ENCODE measurements around the gene TUBA4B. TPM values are rescaled to one million over a fixed set of nuclear protein-coding genes. Genes with fewer than 3 reads are reported as not detected.

Gene TUBA4B
- total and polyA plus RNA-seq, 2 donors from 2014 or later, result 0.98 to 15.4 TPM

GRCh38 chr2:219294356-219295351, 41.6 kb downstream of the TUBA4B start:
- no peak for FAIRE-seq

GRCh38 chr2:219296142-219296541, 43.1 kb downstream of the TUBA4B start:
- Histone ChIP-seq H3K9me3 (ENCODE audit: control insufficient read depth in 2 of 3, insufficient read depth in 1 of 3, low read length in 3 of 3) (no peaks in the 10 kb centered on the region), H3K36me3 (ENCODE audit: control insufficient read depth in 2 of 3, insufficient read depth in 3 of 3, low read length in 3 of 3) (no peaks in the 10 kb centered on the region), H3K9ac (ENCODE audit: low read length in 3 of 3) (no peak overlapping the region), H3K4me1 (ENCODE audit: control insufficient read depth in 2 of 3, insufficient read depth in 2 of 3, low read depth in 1 of 3, low read length in 3 of 3) (peaks cover 0 to 6% (median 3%) of the 10 kb centered on the region in 3 donors), H3K4me3 (ENCODE audit: low read length in 3 of 3) (no peak overlapping the region), H3K27me3 (ENCODE audit: control insufficient read depth, insufficient read depth, low read length) (no peaks in the 10 kb centered on the region), H3K27ac (ENCODE audit: low read depth in 2 of 2, low read length in 2 of 2) (no peak overlapping the region)
- TF ChIP-seq, protein P1, sequence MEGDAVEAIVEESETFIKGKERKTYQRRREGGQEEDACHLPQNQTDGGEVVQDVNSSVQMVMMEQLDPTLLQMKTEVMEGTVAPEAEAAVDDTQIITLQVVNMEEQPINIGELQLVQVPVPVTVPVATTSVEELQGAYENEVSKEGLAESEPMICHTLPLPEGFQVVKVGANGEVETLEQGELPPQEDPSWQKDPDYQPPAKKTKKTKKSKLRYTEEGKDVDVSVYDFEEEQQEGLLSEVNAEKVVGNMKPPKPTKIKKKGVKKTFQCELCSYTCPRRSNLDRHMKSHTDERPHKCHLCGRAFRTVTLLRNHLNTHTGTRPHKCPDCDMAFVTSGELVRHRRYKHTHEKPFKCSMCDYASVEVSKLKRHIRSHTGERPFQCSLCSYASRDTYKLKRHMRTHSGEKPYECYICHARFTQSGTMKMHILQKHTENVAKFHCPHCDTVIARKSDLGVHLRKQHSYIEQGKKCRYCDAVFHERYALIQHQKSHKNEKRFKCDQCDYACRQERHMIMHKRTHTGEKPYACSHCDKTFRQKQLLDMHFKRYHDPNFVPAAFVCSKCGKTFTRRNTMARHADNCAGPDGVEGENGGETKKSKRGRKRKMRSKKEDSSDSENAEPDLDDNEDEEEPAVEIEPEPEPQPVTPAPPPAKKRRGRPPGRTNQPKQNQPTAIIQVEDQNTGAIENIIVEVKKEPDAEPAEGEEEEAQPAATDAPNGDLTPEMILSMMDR (IDR thresholded peaks at IDR 0.05; ENCODE audit: borderline replicate concordance, extremely low read depth, insufficient read depth), result no peak
- FAIRE-seq (no peak), DNase-seq (peak in 2 of 5 donors; percentile 37 to 49)
- intact Hi-C loops (cut with DNase I), result no loop called here

More at GRCh38 chr2:219294356-219295351, 41.6 kb downstream of the TUBA4B start:
- DNase-seq, result peak; percentile 91 to 94 (median 92)
- Histone ChIP-seq H3K27ac (ENCODE audit: low read depth in 2 of 2, low read length in 2 of 2) (peak overlapping the region in 1 of 2 donors; percentile 57), H3K27me3 (ENCODE audit: control insufficient read depth, insufficient read depth, low read length) (no peaks in the 10 kb centered on the region), H3K4me1 (ENCODE audit: control insufficient read depth in 2 of 3, insufficient read depth in 2 of 3, low read depth in 1 of 3, low read length in 3 of 3) (peaks cover 0 to 6% (median 3%) of the 10 kb centered on the region in 3 donors), H3K9ac (ENCODE audit: low read length in 3 of 3) (peak overlapping the region in 2 of 3 donors; percentile 31 to 65), H3K4me3 (ENCODE audit: low read length in 3 of 3) (peak overlapping the region; percentile 32 to 59 (median 47)), H3K9me3 (ENCODE audit: control insufficient read depth in 2 of 3, insufficient read depth in 1 of 3, low read length in 3 of 3) (no peaks in the 10 kb centered on the region), H3K36me3 (ENCODE audit: control insufficient read depth in 2 of 3, insufficient read depth in 3 of 3, low read length in 3 of 3) (no peaks in the 10 kb centered on the region)
- TF ChIP-seq, protein P1 (IDR thresholded peaks at IDR 0.05; ENCODE audit: borderline replicate concordance, extremely low read depth, insufficient read depth), result peak; percentile 99
- intact Hi-C loops (cut with DNase I), result no loop called here

DNA sequence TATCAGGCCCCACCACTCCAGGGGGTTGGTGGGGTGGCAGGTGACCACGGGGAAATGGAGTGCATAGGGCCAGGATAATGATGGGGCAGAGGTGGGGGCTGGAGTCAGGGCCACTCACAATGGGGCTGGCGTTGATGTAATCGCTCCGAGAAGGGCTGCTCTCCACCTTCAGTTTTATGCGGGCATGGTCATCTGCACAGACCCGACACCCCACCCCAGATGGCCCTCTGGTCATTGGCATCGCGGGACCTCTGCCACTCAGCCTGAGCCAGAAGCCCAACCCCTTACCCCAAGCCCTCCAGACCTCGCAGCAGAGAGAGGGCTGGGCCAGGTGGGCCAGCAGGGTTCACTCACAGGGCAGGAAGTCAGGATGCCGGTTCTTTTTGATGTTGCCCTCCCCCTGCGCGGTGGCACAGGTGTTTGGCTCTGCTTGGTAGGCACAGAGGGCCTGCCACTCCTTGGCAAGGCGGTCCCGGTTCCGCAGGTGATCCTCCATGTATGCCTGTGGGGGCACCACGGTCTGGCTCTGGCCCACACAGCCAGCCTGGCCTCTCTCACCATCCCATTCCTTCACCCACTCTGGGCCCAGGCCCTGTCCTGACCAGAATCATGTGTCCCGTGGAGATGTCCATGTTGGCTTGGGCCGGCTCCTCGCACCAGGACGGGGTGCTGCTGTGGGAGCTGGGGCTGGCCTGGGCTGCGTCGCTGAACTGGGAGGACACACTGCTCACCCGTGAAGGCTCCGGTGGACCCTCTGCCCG, 43.8 kb downstream of the TUBA4B start:
- Histone ChIP-seq H3K9me3 (ENCODE audit: control insufficient read depth in 2 of 3, insufficient read depth in 1 of 3, low read length in 3 of 3) (no peaks in the 10 kb centered on the region), H3K4me1 (ENCODE audit: control insufficient read depth in 2 of 3, insufficient read depth in 2 of 3, low read depth in 1 of 3, low read length in 3 of 3) (peaks cover 0 to 6% (median 3%) of the 10 kb centered on the region in 3 donors), H3K9ac (ENCODE audit: low read length in 3 of 3) (no peak overlapping the region), H3K27me3 (ENCODE audit: control insufficient read depth, insufficient read depth, low read length) (no peaks in the 10 kb centered on the region), H3K36me3 (ENCODE audit: control insufficient read depth in 2 of 3, insufficient read depth in 3 of 3, low read length in 3 of 3) (no peaks in the 10 kb centered on the region), H3K27ac (ENCODE audit: low read depth in 2 of 2, low read length in 2 of 2) (no peak overlapping the region), H3K4me3 (ENCODE audit: low read length in 3 of 3) (no peak overlapping the region)
- intact Hi-C loops (cut with DNase I), result no loop called here
- FAIRE-seq (no peak), DNase-seq (peak in 2 of 5 donors; percentile 27 to 47)
- TF ChIP-seq, protein P1 (IDR thresholded peaks at IDR 0.05; ENCODE audit: borderline replicate concordance, extremely low read depth, insufficient read depth), result no peak

Data from kidney (tissue), 14 donors.